GM19025 (cell line): ENCODE measurements around the gene TMEM240.
"Not testable (repeated sequence)": the region's sequence is repeated elsewhere in the genome, so short reads cannot be mapped to it uniquely, and the experiment has no call there.

Experiments
- ATAC-seq: cut with Tn5 transposase; IDR thresholded peaks from one replicate; pipeline ENCODE4 v1.9.1; 2021; ENCODE audit warnings: mild to moderate bottlenecking, low read depth, moderate library complexity; ENCODE audit not compliant: unreplicated experiment

TMEM240 gene

DNA sequence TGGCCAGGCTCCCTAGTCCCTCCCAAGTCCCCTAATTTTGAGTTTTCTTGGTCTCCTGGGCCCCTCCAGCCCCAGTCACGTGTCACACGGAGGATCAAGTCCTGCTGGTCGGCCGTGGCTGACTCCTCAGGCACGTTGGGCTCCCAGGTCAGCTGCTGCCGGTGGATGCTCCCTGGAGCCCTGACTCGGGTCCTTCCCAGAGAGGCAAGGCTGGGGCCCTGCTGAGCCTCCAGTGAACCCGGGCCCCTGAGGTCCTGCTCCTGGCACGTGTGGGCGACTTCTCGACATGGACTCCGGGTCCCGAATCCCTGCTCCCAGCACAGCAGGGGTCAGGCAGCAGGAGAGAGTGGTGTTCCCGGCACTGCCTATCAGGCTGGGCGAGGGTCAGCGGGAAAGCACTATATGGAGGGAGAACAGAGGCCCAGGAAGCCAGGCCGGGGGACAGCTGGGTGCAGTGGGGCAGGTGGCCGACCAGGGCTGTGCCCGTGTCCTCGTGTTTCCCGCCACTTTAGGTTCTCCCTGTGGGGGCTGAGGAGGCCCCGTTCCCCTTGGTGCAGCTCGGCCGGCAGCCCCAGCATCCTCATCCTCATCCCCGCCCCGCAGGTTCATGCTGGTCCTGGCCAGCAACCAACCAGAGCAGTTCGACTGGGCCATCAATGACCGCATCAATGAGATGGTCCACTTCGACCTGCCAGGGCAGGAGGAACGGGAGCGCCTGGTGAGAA is 13.2 kb downstream of the TMEM240 start:
- no peak for ATAC-seq

DNA sequence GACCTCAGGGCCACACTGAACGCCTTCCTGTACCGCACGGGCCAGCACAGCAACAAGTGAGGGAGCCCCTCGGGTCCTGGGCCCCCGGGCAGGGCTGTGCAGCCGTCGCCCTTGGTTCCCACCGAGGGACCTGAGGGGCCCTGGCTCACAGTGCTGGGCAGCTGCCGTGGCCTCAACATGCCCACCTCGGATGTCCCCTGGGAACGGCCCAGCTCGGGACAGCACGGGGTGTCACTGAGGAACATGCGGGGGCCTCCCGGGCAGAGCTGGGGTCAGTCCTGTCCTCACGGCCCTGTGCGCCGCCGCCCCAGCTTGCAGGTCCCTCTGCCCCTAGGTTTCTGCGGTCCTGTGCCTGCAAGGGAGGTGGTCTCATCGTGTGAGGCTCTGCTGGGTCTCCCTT is 13.9 kb downstream of the TMEM240 start:
- ATAC-seq = not testable (repeated sequence)

DNA sequence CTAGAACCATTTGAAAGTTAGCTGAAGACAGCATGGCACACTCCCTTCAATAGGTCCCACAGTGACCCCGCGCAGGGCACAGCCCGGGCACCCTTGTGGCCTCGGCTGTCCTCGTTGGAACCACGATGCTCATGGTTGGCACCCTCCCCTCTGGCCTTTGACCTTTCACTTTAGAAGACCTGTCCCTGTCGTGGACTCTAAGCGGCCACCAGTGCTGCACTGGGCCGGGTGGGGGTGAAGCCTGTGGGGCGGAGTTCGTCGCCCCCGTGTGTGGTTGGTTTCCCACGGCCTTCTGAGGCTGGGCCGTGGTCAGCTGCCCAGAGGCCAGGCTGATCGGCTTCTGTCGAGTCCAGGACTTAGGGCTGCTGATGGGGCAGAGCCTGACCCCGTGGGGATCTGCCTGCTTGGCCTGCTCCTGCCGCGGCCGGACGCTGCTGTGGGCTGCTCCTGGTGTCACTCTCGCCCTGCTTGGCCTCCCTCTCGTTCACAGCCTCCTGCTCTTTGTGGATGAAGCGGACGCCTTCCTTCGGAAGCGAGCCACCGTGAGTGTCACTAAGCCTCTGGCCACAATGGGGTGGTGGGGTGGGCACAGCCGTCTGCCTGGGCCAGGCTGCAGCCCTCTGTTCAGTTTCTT is 15.6 kb downstream of the TMEM240 start:
- not testable (repeated sequence) for ATAC-seq

DNA sequence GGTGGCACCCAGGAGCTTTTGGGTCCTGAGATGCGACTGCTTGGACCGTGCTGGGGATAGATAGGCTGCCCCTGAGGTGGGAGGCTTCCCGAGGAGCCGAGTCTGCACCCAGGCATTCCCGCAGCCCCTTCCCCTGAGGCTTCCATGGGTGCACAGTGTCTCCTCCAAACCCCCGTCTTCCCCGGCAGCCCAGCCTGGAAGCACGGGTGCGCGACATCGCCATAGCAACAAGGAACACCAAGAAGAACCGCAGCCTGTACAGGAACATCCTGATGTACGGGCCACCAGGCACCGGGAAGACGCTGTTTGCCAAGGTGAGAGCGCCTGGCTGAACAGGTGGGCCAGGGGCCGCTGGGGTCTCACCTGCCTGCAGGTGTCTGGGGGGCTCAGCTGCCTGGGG is 16.8 kb downstream of the TMEM240 start:
- not testable (repeated sequence) for ATAC-seq

DNA sequence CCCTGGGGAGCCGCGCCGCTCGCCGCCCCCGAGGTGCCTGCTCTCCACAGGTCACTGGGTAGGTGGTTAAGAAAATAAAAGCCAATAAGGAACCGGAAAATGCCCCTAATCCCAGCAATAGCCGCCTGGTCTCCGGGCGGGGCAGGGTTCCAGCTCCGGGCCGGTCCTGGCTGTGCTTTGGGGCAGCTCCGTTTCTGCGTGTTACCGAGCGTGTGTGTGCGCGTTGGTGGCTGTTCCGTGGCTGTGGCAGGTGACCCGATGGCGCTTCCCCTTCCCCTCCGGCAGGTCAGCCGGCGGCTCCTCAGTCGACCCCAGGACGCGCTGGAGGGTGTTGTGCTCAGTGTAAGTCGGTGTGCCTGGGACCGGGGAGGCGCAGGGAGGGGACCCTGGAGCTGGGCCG is 17.2 kb downstream of the TMEM240 start:
- not testable (repeated sequence) for ATAC-seq

DNA sequence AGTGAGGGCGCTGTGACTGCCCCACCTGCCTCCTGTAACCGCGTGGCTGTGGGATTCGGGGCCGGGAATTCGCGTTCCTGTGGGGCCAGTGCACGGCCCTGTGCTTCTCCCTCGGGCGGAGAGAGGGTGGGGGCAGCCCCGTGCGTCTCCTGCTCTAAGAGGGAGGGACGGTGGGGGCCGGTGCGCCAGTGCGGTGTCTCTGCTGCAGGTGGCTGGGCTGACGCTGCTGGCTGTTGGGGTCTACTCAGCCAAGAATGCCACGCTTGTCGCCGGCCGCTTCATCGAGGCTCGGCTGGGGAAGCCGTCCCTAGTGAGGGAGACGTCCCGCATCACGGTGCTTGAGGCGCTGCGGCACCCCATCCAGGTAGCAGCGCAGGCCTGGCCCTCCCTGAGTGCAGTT is 17.9 kb downstream of the TMEM240 start:
- not testable (repeated sequence) for ATAC-seq

DNA sequence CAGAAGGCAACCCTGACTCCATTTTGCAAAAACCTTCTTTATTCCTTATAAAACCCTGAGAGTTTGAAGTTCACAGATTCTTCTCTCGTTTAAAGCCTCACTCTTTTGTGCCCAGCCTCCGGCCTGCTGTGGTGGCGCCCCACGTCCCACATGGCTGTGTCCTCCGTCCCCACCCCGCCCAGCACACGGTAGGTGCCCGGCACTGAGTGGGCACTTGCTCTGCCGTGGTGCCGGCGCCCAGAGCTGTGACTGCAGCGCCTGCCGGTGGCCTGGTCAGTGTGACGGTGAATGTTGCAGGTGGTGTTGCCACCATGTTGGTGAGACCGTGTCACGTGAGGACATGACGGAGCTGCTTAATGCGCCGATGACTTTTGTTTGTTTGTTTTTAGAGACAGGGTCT is 19.1 kb downstream of the TMEM240 start:
- no peak for ATAC-seq

DNA sequence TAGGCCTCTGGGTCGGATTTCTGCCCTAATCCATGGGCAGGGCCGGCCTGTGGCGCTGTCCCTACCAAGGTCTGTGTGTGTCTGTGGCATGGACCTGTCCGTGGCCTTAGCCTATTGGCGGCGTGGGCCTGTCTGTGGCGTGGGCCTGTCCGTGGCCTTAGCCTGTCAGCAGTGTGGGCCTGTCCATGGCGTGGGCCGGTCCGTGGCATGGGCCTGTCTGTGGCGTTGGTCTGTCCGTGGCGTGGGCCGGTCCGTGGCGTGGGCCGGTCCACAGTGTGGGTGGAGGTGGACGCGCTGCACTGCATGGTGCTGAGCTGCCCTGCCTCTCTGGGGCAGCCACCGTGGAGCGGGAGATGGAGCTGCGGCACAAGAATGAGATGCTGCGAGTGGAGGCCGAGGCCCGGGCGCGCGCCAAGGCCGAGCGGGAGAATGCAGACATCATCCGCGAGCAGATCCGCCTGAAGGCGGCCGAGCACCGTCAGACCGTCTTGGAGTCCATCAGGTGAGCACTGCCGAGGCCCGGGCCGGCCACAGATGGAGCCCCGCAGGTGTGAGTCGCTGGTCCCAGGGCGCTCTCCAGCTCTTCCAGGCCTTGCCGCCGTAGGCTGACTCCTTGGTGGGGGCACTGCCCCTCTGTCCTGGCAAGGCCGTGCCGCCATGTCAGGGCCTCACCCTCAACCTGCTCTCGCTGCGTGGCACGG is 20.5 kb downstream of the TMEM240 start:
- not testable (repeated sequence) for ATAC-seq

DNA sequence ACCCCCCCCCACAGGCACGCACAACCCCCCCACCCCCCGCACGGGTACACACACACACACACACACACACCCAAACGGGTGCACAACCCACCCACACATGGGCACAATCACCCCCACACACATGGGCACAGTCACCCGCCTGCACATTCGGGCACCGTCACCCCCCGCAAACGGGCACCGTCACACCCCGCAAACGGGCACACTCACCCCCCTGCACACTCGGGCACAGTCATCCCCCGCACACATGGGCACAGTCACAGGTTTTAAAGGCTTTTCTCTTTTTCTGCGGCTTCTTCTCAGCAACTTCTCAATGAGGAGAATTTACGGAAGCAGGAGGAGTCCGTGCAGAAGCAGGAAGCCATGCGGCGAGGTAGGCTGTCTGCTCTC is 21.8 kb downstream of the TMEM240 start:
- not testable (repeated sequence) for ATAC-seq

DNA sequence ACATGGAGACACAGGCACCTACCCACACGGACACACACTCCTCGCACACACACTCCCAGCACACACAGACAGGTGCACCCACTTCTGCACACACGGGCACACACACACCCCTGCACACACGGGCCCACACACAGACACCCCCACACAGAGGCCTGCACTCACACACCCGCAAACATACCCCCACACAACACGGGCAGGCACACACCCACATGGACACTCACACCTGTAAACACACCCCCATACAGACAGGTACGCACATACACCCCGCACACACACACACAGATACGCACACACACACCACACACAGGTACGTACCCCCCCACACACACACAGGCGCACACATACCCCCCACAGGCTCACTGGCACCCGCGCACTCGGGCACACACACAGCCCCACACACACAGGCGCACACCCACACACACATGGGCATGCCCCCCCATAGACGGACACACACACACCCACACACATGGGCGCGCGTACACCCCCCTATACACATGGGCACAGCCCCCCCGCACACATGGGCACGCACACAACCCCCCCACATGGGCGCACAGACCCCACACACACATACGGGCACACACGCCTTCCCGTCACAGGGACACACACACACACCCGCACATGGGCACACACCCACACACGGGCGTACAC is 22.3 kb downstream of the TMEM240 start:
- no peak for ATAC-seq

DNA sequence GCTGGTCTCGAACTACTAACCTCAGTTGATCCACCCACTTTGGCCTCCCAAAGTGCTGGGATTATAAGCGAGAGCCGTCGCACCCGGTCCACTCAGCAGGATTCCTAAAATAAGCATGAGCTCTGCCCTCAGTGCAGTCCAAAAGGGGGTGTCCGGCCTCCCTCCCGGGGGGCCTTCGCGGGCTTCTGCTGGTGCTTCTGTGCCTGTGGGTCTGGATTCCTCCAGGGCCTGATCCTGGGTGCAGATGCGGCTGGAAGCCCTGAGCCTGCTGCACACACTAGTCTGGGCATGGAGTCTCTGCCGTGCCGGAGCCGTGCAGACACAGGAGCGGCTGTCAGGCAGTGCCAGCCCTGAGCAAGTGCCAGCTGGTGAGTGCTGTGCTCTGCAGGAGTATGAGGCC is 23.5 kb downstream of the TMEM240 start:
- ATAC-seq = not testable (repeated sequence)

DNA sequence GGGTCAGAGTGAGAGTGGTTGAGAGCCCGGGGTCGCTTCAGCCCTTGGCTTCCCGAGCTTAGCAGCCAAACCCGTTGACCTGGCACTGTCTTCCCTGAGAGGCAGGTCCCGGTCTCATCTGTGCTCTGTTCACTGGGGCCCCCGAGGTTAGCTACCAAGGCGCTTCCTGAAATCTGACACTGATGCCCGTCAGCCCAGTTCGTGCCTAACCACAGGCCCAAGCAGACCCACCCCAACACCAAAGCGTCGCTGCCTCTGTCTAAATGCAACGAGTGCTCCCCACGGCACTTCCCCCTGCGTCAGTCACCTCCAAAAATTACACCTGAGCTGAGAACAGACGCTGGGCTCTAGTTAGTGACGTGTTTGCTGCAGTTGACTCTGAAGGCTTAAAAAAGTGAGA is 26.0 kb downstream of the TMEM240 start:
- not testable (repeated sequence) for ATAC-seq

DNA sequence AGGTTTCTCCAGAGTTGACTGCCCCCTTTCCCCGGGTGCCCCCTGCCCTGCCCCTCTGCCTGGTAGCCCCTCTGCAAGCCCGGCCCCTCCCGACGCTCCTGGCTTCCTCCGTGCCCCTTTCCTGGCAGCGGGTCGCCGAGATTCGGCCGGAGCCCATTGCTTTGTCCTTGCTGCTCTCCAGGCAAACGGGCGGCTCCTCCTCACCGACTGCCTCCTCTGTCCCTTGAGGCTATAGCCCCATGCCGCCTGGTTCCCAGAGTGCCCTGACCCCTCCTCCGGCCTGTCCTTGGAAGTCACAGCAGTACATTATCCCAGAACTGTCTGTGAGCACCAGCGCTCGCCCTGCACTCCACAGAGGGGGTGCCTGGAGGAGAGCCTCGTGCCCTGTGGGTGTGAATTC is 26.7 kb downstream of the TMEM240 start:
- not testable (repeated sequence) for ATAC-seq

DNA sequence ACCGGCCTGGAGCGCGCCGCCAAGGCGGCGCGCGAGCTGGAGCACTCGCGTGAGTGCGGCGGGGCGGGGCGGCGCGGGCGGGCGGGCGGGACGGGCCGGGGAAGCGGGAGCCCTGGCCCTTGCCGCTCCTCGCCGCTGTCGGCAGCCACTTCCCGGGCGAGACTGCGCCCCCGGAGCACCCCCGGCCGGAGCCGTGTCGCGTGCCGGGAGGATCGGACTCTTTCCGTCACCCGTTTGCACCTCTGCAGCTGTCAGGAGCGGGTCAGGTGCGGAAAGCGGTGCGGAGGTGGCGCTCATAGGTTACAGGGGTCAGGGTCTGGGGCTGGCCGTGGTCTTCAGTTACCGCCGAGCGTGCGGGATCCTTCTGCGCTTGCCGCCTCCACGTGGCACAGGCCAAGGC is 28.0 kb downstream of the TMEM240 start:
- ATAC-seq = peak; percentile 3

DNA sequence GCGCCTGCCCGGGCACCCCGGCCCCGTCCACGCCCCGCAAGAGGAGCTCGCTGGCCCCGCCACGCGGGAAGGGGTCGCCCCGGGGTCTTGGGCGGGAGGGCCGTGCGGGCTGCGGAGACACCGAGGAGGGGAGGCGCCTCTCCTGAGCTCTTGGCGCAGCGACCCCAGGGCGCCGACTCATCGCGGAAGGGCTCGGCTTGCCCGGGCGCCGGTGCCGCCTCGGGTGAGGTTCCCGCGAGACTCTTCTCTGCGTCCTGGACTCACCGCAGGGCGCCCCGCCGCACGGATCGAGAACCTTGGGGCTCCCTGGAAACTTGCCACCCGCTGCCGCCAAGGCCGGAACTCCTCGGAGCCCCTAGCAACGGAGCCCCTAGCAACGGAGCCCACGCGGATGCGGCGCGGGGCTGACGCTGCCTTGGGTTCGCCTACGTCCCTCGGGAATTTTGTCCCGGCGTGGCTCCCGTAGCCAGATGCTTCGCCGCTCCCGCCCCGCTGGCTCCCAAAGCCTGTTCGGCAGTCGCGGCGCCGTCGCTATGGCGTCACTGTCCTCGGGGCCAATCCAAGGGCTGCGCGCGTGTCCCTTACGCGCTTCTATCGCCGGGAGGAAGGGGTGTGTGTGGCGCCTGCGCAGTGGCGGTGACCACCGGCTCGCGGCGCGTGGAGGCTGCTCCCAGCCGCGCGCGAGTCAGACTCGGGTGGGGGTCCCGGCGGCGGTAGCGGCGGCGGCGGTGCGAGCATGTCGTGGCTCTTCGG is 28.7 kb downstream of the TMEM240 start, which contains the start of gene ATAD3A:
ATAD3A (plus strand) TSS at position 630 of the 753 bp plus-strand sequence; CDS start at position 737, 107 bp downstream.
- peak; percentile 86 for ATAC-seq

DNA sequence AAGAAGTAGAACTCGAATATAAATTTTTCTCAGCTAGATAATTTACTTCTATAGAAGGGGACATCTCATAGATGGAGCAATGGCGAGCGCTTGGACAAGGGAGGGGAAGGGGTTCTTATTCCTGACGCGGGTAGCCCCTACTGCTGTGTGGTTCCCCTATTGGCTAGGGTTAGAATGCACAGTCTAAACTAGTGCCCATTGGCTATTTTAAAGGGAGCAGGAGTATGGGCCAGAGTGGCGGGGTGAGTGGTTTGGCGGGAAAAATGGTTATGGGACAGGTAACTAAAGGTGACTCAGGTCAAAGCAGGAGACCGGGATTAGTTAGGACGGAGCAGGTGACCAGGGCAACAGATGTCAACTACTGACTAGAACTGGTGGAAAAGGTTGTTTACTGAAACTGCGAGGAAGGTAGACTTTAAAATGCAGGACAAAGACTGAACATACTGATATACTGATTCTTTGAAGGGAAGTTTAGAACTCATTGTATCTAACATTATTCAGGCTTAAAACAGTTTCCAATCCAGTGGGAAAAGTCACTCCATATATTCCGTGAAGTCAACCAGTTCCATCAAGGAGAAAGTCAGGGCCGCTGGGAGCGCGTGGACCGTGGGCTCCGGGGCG is 29.4 kb downstream of the TMEM240 start:
- ATAC-seq = no peak

DNA sequence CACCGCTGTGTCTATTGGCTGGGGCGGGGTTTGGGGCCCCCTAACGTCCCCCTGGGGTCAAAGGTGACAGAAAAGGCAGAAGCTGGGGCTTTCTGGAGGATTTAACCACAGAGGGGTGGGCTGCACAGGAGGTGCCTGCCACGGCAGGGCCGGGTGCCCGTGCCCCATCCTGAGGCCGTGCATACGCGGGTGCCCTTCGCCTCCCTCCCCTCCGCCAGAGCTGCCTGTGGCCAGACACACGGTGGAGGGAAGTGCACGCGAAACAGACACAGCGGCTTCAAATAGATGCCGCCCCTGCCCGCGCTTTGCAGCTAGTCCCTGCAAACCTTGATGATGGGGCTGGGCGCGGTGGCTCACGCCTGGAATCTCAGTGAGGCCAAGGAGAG is 31.0 kb downstream of the TMEM240 start:
- not testable (repeated sequence) for ATAC-seq

DNA sequence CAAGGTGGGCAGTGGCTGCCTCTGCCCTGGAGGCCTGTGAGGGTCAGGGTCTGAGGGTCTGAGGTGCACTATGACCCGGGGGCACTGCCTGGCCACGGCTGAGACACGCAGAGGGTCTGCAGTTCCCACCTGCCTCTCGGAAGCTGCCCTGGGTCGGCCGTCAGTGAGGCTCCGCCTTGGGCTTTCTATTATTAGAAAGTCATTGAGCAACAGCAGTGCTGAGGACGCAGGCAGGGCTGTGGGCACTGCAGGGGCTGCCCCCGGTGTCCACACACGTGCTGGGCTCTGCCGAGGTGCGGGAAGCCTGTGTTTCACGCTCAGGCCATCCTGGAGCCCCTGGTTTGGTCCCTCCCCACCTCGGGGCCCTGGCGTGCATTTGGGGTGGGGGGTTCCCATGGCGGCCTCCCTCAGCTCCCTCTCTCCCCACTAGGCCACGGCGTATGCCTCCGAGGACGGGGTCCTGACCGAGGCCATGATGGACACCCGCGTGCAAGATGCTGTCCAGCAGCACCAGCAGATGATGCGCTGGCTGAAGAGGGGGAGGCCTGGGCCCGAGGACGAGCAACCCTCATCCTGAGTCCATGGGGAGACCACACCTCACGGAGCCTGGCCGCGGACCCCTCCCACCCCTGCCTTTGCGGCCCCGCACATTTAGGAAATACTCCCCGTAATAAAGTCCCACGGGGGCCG is 31.5 kb downstream of the TMEM240 start:
- not testable (repeated sequence) for ATAC-seq

DNA sequence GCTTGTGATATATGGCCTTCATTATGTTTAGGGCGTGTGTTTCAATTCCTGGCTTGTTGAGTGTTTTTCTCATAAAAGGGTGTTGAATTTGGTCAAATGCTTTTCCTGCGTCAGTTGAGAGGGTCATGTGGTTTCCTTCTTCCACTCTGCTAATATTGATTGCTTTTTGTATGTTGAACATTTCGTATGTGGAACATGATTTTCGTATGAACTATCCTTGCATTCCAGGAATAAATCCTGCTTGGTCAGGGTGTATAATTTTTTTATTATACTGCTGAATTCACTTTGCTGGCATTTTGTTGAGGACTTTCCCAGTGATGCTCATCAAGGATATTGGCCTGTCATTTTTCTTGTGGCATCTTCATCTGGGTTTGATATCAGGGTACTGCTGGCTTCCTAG is 33.1 kb downstream of the TMEM240 start:
- no peak for ATAC-seq
